ENCODE results near the gene RNF213.

DNA sequence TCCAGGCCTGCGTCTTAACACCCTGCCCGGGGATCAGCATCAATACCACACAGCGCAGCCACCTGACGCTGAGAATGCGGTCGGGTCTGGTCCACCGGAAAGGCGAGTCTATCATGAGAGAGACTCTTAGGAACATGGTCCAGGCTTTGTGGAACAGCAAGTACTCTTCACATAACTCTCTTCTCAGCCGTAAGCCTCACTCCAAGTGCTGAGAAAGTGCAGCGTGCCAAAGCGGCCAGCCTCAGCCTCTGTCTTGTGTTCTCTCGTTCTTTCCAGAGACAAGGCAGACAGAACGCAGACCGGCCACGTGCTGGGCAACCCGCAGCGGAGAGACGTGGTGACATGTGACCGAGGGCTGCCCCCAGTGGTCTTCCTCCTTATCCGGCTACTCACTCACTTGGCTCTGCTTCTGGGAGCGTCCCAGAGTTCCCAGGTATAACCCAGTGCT, 119.9 kb downstream of the RNF213 start:
- TF ChIP-seq, protein P1, sequence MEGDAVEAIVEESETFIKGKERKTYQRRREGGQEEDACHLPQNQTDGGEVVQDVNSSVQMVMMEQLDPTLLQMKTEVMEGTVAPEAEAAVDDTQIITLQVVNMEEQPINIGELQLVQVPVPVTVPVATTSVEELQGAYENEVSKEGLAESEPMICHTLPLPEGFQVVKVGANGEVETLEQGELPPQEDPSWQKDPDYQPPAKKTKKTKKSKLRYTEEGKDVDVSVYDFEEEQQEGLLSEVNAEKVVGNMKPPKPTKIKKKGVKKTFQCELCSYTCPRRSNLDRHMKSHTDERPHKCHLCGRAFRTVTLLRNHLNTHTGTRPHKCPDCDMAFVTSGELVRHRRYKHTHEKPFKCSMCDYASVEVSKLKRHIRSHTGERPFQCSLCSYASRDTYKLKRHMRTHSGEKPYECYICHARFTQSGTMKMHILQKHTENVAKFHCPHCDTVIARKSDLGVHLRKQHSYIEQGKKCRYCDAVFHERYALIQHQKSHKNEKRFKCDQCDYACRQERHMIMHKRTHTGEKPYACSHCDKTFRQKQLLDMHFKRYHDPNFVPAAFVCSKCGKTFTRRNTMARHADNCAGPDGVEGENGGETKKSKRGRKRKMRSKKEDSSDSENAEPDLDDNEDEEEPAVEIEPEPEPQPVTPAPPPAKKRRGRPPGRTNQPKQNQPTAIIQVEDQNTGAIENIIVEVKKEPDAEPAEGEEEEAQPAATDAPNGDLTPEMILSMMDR (IDR thresholded peaks at IDR 0.05): no peak
- no peak for TF ChIP-seq POLR2A (IDR thresholded peaks at IDR 0.05)
